K562 (cell line): ENCODE measurements around the gene SPPL3. TPM values are rescaled to one million over a fixed set of nuclear protein-coding genes. Genes with fewer than 3 reads are reported as not detected.

Experiments used
- ATAC-seq: fragments of 200-7000 bp; cut with Tn5 transposase; 3 replicates; pipeline ENCODE4 v1.9.1; 2020; ENCODE audit warnings: moderate library complexity
- BruUV-seq: library from RNA; stranded (reverse); fragments of 400-500 nt; replicated peaks from 2 replicates; lab custom pipeline; 2021; lab: Mats Ljungman, UMichigan
- CTCF ChIA-PET: fragments of 300-600 bp; formaldehyde crosslinking; extraction: SDS; loops from one replicate; lab custom pipeline; 2021; ENCODE audit warnings: low intra/inter-chr PET ratio; lab: Yijun Ruan, JAX
- POLR2A ChIA-PET: fragments of 300-600, 350-650 bp; sonication (Branson Sonifier 250); formaldehyde crosslinking; extraction: SDS; loops from one replicate; lab custom pipeline; 2021; ENCODE audit warnings: antibody characterized with exemption, inconsistent platforms; lab: Yijun Ruan, JAX
- DNase-seq, 4 experiments: peaks; one replicate each; pipeline versions ENCODE4 v3.0.0 to v3.0.0-alpha.2; 2011 to 2018; ENCODE audit warnings: low spot score in 3 of 4, mixed read lengths in 3 of 4; ENCODE audit errors: extremely low read depth in 1 of 4
- FAIRE-seq: peaks from 2 replicates; lab custom pipeline; 2011; peaks lifted over from hg19 to GRCh38; lab: Jason Lieb, UNC
- H2AFZ ChIP-seq: 2 replicates; pipeline ENCODE4 v1.6.0; 2011; ENCODE audit warnings: low read depth, low read length, control low read depth, inconsistent platforms
- H3K27ac ChIP-seq: fragments of 200-600 bp; 3 replicates; pipeline ENCODE4 v1.8.0; 2011; ENCODE audit warnings: low read depth, mild to moderate bottlenecking, control low read depth, inconsistent platforms, low read length, moderate library complexity, mixed read lengths; ENCODE audit errors: extremely low read depth
- H3K27me3 ChIP-seq, 2 experiments: fragments of 300-600 bp in 1 of 2; 2 replicates in 1 of 2; 3 replicates in 1 of 2; pipeline versions ENCODE4 v1.6.0 to v1.8.0; 2011; ENCODE audit warnings: inconsistent platforms in 2 of 2, low read length in 2 of 2, mild to moderate bottlenecking in 1 of 2, mixed read lengths in 1 of 2, moderate library complexity in 1 of 2; ENCODE audit not compliant: control insufficient read depth in 2 of 2, insufficient read depth in 2 of 2
- H3K36me3 ChIP-seq: fragments of 300-600 bp; 3 replicates; pipeline ENCODE4 v1.8.0; 2011; ENCODE audit warnings: mild to moderate bottlenecking, low read length, inconsistent platforms; ENCODE audit not compliant: control insufficient read depth, insufficient read depth
- H3K4me1 ChIP-seq, 2 experiments: fragments of 200-600 bp in 1 of 2; replicated peaks in 1 of 2; 2 replicates in 1 of 2; 3 replicates in 1 of 2; pipeline versions ENCODE4 v1.5.1 to v1.8.0; 2011; ENCODE audit warnings: inconsistent platforms in 2 of 2, low read length in 2 of 2, mild to moderate bottlenecking in 1 of 2, mixed read lengths in 1 of 2, moderate library complexity in 1 of 2; ENCODE audit not compliant: control insufficient read depth in 2 of 2, insufficient read depth in 2 of 2
- H3K4me2 ChIP-seq: 2 replicates; pipeline ENCODE4 v1.6.1; 2011; ENCODE audit warnings: low read length, control low read depth, inconsistent platforms, mixed read lengths; ENCODE audit not compliant: insufficient read depth
- H3K4me3 ChIP-seq: fragments of 200-600 bp; sonication (generic), shearing (Covaris generic); 2 replicates; pipeline ENCODE4 v1.5.1; 2016; ENCODE audit warnings: control low read depth, inconsistent platforms
- H3K79me2 ChIP-seq: fragments of 200-600 bp; 3 replicates; pipeline ENCODE4 v1.8.0; 2011; ENCODE audit warnings: low read length, inconsistent platforms; ENCODE audit not compliant: control insufficient read depth, insufficient read depth
- H3K9ac ChIP-seq, 2 experiments: 2 replicates each; pipeline versions ENCODE4 v1.6.0 to v1.6.1; 2011; ENCODE audit warnings: low read depth in 2 of 2, low read length in 2 of 2, control low read depth in 1 of 2, inconsistent platforms in 1 of 2, mild to moderate bottlenecking in 1 of 2, mixed read lengths in 1 of 2; ENCODE audit not compliant: insufficient read depth in 1 of 2
- H3K9me1 ChIP-seq: one replicate; pipeline ENCODE4 v1.6.0; 2011; ENCODE audit warnings: inconsistent platforms, mild to moderate bottlenecking, low read length, moderate library complexity; ENCODE audit not compliant: control insufficient read depth, insufficient read depth
- H3K9me3 ChIP-seq: replicated peaks from 2 replicates; pipeline ENCODE4 v1.5.1; 2011; ENCODE audit warnings: low read depth, low read length, inconsistent platforms; ENCODE audit not compliant: control insufficient read depth, insufficient read depth
- H4K20me1 ChIP-seq: replicated peaks from 2 replicates; pipeline ENCODE4 v1.6.1; 2011; ENCODE audit warnings: low read length, inconsistent platforms, mixed read lengths; ENCODE audit not compliant: control insufficient read depth, insufficient read depth
- KDM5B ChIP-seq: fragments of 200-600 bp; sonication (generic); IDR thresholded peaks from 2 replicates; pipeline ENCODE4 v1.6.1; 2012; ENCODE audit warnings: low read depth, mild to moderate bottlenecking, moderate library complexity, low read length, control low read depth, inconsistent platforms; ENCODE audit not compliant: insufficient replicate concordance
- MBD2 ChIP-seq: sonication (generic); IDR thresholded peaks from 2 replicates; pipeline ENCODE4 v1.6.1; 2016; ENCODE audit warnings: low read depth, borderline replicate concordance
- NCOA6 ChIP-seq: fragments of 450-650 bp; IDR thresholded peaks from 2 replicates; pipeline ENCODE4 v1.6.1; 2017; ENCODE audit warnings: mild to moderate bottlenecking
- ZFP30 ChIP-seq: fragments of 250-450 bp; sonication (Bioruptor Pico); IDR thresholded peaks from 2 replicates; pipeline ENCODE4 v1.8.0; 2022; ENCODE audit warnings: moderate library complexity, mild to moderate bottlenecking, inconsistent platforms, borderline replicate concordance
- ZKSCAN1 ChIP-seq: fragments of 150-350 bp; IDR thresholded peaks from 2 replicates; pipeline ENCODE4 v1.6.1; 2016; ENCODE audit warnings: low read depth, low read length
- ZNF589 ChIP-seq: fragments of 200-800 bp; sonication (Bioruptor generic); IDR thresholded peaks from 2 replicates; pipeline ENCODE4 v1.6.1; 2016; ENCODE audit warnings: low read depth, missing genetic modification characterization, missing compliant biosample characterization
- ZNF79 ChIP-seq: fragments of 250-450 bp; sonication (Bioruptor Pico); IDR thresholded peaks from 2 replicates; pipeline ENCODE4 v1.4.0; 2020; ENCODE audit warnings: low read depth, mild to moderate bottlenecking, moderate library complexity
- WGBS: fragments of 100-300 bp; shearing (Covaris generic); methylation state at CpG from one replicate; pipeline ENCODE4 v1.1.6; 2016; ENCODE audit warnings: low coverage, mixed read lengths; ENCODE audit not compliant: insufficient coverage; ENCODE audit errors: missing lambda C conversion rate; 5-methylcytosine and 5-hydroxymethylcytosine counted together
- in situ Hi-C: fragments of 300-500 bp; cut with MboI; formaldehyde crosslinking; loops from 4 replicates; pipeline ENCODE4 v1.15.0; 2018; ENCODE audit warnings: inconsistent platforms, mixed read lengths
- intact Hi-C: fragments of 100-400 bp; cut with micrococcal nuclease; formaldehyde crosslinking; loops from 2 replicates; pipeline ENCODE4 v1.14.2; 2022
- polyA plus RNA-seq, 8 experiments: library from polyadenylated mRNA; depleted of rRNA in 4 of 8; stranded (reverse) in 5 of 8; unstranded in 3 of 8; fragments of >200 nt; fragmentation: Nextera tagmentation in 2 of 8; fragmentation: Illumina TruSeq in 1 of 8; extraction: Ambion mirVana in 2 of 8; extraction: Trizol in 1 of 8; gene quantifications; 2 replicates each; pipeline versions ENCODE4 v1.2.1 to v1.2.3, GENCODE V29; 2011 to 2014; ENCODE audit warnings: inconsistent platforms in 1 of 8, missing spikeins in 1 of 8
- total RNA-seq, 7 experiments: library from RNA; depleted of rRNA in 6 of 7; stranded (reverse); fragments of >200 nt in 6 of 7; fragmentation: Illumina TruSeq in 2 of 7; extraction: Trizol in 2 of 7; gene quantifications; 2 replicates each; pipeline versions ENCODE4 v1.2.1 to v1.2.3, GENCODE V29; 2011 to 2021; ENCODE audit warnings: low replicate concordance in 1 of 7
- TF ChIP-seq, protein P1 (sequence below): sonication (generic); formaldehyde crosslinking; IDR thresholded peaks from 2 replicates; pipeline ENCODE4 v1.5.0; 2020; ENCODE audit warnings: missing genetic modification reagents
- TF ChIP-seq, protein P2 (sequence below): fragments of 200-800 bp; sonication (Bioruptor generic); IDR thresholded peaks from 2 replicates; pipeline ENCODE4 v1.6.1; 2016; ENCODE audit warnings: missing genetic modification characterization, missing compliant biosample characterization
- TF ChIP-seq, protein P3 (sequence below), 2 experiments: IDR thresholded peaks; 2 replicates each; pipeline ENCODE4 v1.6.1; 2012; ENCODE audit warnings: improper control_type of control experiment in 2 of 2, low read depth in 2 of 2, low read length in 2 of 2, borderline replicate concordance in 1 of 2

Gene SPPL3
- total and polyA plus RNA-seq, 9 of the 15 experiments (the other 6 are each of a cell fraction or from before 2014, with no cell fraction given): 2.9 to 32.1 (median 7.1) TPM

DNA sequence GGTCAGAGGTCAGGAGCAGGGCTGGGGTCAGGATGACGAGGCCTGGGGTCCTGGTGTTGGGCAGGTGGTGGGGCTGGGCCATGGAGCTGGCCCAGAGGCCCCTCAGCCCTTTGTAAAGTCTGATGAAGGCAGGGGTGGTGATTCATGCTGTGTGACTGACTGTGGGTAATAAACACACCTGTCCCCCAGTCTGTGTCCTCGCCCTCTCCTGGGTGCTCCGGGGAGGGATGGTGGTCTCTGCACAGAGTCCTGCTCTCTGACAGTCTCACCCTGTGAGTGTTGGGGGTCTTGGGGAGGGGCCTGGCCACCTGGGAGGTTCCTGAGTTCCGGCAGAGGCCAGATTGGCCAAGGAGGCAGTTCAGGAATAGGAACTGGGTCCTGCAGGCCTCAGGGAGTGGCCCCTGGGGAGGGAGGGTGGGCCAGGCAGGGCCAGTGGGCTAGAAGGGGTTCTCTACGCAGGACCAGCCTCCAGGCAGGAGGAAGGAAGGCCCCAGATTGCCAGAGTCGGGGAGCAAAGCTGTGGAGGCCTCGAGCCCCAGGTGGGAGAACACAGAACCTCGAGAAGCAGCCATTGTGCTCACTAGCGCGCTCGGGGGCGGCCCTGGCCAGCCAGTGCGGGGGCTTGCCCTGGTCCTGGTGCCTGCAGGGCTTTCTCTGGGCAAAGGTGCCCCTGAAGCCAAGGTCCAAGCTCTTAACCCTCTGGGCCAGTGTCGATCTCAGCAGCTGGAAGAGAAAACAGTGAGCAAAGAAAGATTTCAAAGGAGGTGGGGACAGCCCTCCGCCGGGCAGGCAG, 164.1 kb downstream of the SPPL3 start:
- no peaks in the 10 kb centered on the region for H3K27me3 ChIP-seq
- intact Hi-C loops: no loop called here
- no peak for FAIRE-seq
- ATAC-seq: no peak
- no peak overlapping the region for H3K4me2 ChIP-seq
- H2AFZ ChIP-seq: no peak overlapping the region
- WGBS: 66% methylated on average over 12 of the region's 16 CpGs
- no TSS peak for BruUV-seq
- ChIA-PET CTCF (interaction anchor here (0.6 kb wide), 1 partner anchor 232 kb away, joined by 3 read pairs; no protein-coding TSS in a partner anchor), POLR2A (interaction anchor here (0.7 to 0.9 kb wide), 3 partner anchors 9 to 12 kb away, joined by 3 read pairs; no protein-coding TSS in a partner anchor)
- no peaks in the 10 kb centered on the region for H3K9me3 ChIP-seq
- no peak overlapping the region; a peak in 1 of 4 replicates for H3K9ac ChIP-seq
- H3K79me2 ChIP-seq: no peaks in the 10 kb centered on the region
- in situ Hi-C loops: no loop called here
- H3K4me1 ChIP-seq: peaks cover 0 to 16% of the 10 kb centered on the region in 2 experiments; a peak in 2 of 5 replicates
- H3K4me3 ChIP-seq: no peak overlapping the region
- H3K27ac ChIP-seq: no peak overlapping the region
- H3K36me3 ChIP-seq: peaks cover 9% of the 10 kb centered on the region; the same call in 1 of the 3 replicates
- H3K9me1 ChIP-seq: no peaks in the 10 kb centered on the region
- 0 out of 2 replicates have a peak, but pooled peaks cover 5% of the 10 kb centered on the region for H4K20me1 ChIP-seq
- DNase-seq: no peak
- TF ChIP-seq ZNF589 (no peak), ZFP30 (no peak), MBD2 (no peak), NCOA6 (no peak), ZKSCAN1 (no peak), ZNF79 (CRISPR knock-in tag) (no peak), KDM5B (no peak)
- TF ChIP-seq, protein P1, sequence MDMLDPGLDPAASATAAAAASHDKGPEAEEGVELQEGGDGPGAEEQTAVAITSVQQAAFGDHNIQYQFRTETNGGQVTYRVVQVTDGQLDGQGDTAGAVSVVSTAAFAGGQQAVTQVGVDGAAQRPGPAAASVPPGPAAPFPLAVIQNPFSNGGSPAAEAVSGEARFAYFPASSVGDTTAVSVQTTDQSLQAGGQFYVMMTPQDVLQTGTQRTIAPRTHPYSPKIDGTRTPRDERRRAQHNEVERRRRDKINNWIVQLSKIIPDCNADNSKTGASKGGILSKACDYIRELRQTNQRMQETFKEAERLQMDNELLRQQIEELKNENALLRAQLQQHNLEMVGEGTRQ (CRISPR knock-in tag): no peak
- TF ChIP-seq, protein P2, sequence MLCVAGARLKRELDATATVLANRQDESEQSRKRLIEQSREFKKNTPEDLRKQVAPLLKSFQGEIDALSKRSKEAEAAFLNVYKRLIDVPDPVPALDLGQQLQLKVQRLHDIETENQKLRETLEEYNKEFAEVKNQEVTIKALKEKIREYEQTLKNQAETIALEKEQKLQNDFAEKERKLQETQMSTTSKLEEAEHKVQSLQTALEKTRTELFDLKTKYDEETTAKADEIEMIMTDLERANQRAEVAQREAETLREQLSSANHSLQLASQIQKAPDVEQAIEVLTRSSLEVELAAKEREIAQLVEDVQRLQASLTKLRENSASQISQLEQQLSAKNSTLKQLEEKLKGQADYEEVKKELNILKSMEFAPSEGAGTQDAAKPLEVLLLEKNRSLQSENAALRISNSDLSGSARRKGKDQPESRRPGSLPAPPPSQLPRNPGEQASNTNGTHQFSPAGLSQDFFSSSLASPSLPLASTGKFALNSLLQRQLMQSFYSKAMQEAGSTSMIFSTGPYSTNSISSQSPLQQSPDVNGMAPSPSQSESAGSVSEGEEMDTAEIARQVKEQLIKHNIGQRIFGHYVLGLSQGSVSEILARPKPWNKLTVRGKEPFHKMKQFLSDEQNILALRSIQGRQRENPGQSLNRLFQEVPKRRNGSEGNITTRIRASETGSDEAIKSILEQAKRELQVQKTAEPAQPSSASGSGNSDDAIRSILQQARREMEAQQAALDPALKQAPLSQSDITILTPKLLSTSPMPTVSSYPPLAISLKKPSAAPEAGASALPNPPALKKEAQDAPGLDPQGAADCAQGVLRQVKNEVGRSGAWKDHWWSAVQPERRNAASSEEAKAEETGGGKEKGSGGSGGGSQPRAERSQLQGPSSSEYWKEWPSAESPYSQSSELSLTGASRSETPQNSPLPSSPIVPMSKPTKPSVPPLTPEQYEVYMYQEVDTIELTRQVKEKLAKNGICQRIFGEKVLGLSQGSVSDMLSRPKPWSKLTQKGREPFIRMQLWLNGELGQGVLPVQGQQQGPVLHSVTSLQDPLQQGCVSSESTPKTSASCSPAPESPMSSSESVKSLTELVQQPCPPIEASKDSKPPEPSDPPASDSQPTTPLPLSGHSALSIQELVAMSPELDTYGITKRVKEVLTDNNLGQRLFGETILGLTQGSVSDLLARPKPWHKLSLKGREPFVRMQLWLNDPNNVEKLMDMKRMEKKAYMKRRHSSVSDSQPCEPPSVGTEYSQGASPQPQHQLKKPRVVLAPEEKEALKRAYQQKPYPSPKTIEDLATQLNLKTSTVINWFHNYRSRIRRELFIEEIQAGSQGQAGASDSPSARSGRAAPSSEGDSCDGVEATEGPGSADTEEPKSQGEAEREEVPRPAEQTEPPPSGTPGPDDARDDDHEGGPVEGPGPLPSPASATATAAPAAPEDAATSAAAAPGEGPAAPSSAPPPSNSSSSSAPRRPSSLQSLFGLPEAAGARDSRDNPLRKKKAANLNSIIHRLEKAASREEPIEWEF: no peak
- TF ChIP-seq, protein P3, sequence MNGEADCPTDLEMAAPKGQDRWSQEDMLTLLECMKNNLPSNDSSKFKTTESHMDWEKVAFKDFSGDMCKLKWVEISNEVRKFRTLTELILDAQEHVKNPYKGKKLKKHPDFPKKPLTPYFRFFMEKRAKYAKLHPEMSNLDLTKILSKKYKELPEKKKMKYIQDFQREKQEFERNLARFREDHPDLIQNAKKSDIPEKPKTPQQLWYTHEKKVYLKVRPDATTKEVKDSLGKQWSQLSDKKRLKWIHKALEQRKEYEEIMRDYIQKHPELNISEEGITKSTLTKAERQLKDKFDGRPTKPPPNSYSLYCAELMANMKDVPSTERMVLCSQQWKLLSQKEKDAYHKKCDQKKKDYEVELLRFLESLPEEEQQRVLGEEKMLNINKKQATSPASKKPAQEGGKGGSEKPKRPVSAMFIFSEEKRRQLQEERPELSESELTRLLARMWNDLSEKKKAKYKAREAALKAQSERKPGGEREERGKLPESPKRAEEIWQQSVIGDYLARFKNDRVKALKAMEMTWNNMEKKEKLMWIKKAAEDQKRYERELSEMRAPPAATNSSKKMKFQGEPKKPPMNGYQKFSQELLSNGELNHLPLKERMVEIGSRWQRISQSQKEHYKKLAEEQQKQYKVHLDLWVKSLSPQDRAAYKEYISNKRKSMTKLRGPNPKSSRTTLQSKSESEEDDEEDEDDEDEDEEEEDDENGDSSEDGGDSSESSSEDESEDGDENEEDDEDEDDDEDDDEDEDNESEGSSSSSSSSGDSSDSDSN (IDR thresholded peaks at IDR 0.05; ENCODE audit: borderline replicate concordance in 1 of 2, low read depth in 2 of 2, low read length in 2 of 2): no peak
